ENCODE data around the gene MCU.
"Not testable (repeated sequence)": the region's sequence is repeated elsewhere in the genome, so short reads cannot be mapped to it uniquely, and the experiment has no call there.

MCU gene

GRCh38 chr10:72688208-72688651 is 3.7 kb upstream of the MCU start:
- DNase-seq, result no peak

- DNase-seq, result no peak
Measured at GRCh38 chr10:72689660-72690059, 2.3 kb upstream of the MCU start.

GRCh38 chr10:72690071-72690755 is 1.7 kb upstream of the MCU start:
- no peak for DNase-seq

GRCh38 chr10:72691470-72691862 is 477 bp upstream of the MCU start:
- no peak for DNase-seq

GRCh38 chr10:72692744-72692993 is 726 bp downstream of the MCU start:
- no peak for DNase-seq

GRCh38 chr10:72692994-72693781 is 1.2 kb downstream of the MCU start:
- DNase-seq, result peak; percentile 20

GRCh38 chr10:72694476-72695369 is 2.8 kb downstream of the MCU start:
- peak; percentile 15 for DNase-seq

- DNase-seq, result no peak
Measured at GRCh38 chr10:72695496-72695895, 3.6 kb downstream of the MCU start.

GRCh38 chr10:72697716-72698115 is 5.8 kb downstream of the MCU start:
- DNase-seq, result no peak

- DNase-seq, result not testable (repeated sequence)
Measured at GRCh38 chr10:72702465-72702864, 10.5 kb downstream of the MCU start.

- peak; percentile 5 for DNase-seq
Measured at GRCh38 chr10:72702868-72703581, 11.1 kb downstream of the MCU start.

GRCh38 chr10:72704117-72704516 is 12.2 kb downstream of the MCU start:
- no peak for DNase-seq

- no peak for DNase-seq
Measured at GRCh38 chr10:72709041-72709440, 17.1 kb downstream of the MCU start.

GRCh38 chr10:72712136-72712535 is 20.2 kb downstream of the MCU start:
- no peak for DNase-seq

GRCh38 chr10:72719941-72720592 is 28.1 kb downstream of the MCU start:
- DNase-seq, result no peak

- no peak for DNase-seq
Measured at GRCh38 chr10:72720814-72721660, 29.1 kb downstream of the MCU start.

GRCh38 chr10:72727130-72727529 is 35.2 kb downstream of the MCU start:
- no peak for DNase-seq

- no peak for DNase-seq
Measured at GRCh38 chr10:72728462-72728861, 36.5 kb downstream of the MCU start.

GRCh38 chr10:72729528-72729927 is 37.6 kb downstream of the MCU start:
- DNase-seq, result no peak

GRCh38 chr10:72730479-72730878 is 38.5 kb downstream of the MCU start:
- no peak for DNase-seq

GRCh38 chr10:72731916-72732419 is 40.0 kb downstream of the MCU start:
- DNase-seq, result no peak

Measured in CD4-positive, alpha-beta T cell treated with Interleukin-4 for 4 hours (primary cell).